ENCODE results near the gene ANXA2R. TPM values are rescaled to one million over a fixed set of nuclear protein-coding genes. Genes with fewer than 3 reads are reported as not detected.

Gene ANXA2R
- total and polyA plus RNA-seq, 2 of the 4 experiments (the other 2 are of a cell fraction): 1.3 to 3.6 TPM

GRCh38 chr5:43085453-43085852 lies 45.3 kb upstream of the ANXA2R start:
- in situ Hi-C loops (cut with MboI; ENCODE audit: low sequenced_read_pairs): no loop called here

More at GRCh38 chr5:43085453-43085852, 45.3 kb upstream of the ANXA2R start:
- Histone ChIP-seq H3K79me1 (ENCODE audit: low read depth in 1 of 2, low read length in 2 of 2) (peaks cover 4% of the 10 kb centered on the region in 2 experiments; a peak in 2 of 4 replicates), H3K4ac (ENCODE audit: low read depth, low read length) (no peak overlapping the region), H2AFZ (replicated peaks; ENCODE audit: low read length, poor library complexity) (no peak overlapping the region), H3K4me1 (ENCODE audit: control insufficient read depth, insufficient read depth, low read length) (no peaks in the 10 kb centered on the region), H2AK5ac (ENCODE audit: low read depth, low read length) (no peak overlapping the region), H2BK5ac (ENCODE audit: low read depth, low read length, poor library complexity, severe bottlenecking) (no peak overlapping the region), H3K14ac (replicated peaks; ENCODE audit: low read depth, low read length) (no peak overlapping the region), H3K56ac (ENCODE audit: extremely low read depth, insufficient read depth, low read length) (no peak overlapping the region), H3K27me3 (ENCODE audit: control insufficient read depth, insufficient read depth, low read length) (no peaks in the 10 kb centered on the region), H2BK15ac (ENCODE audit: low read depth, low read length) (no peak overlapping the region), H4K91ac (ENCODE audit: insufficient read depth, low read depth, low read length) (no peak overlapping the region), H3K27ac (ENCODE audit: insufficient read depth, low read length) (no peak overlapping the region), H4K20me1 (ENCODE audit: insufficient read depth, low read length) (no peaks in the 10 kb centered on the region), H3K18ac (ENCODE audit: low read depth, low read length) (no peak overlapping the region), H3K9ac (ENCODE audit: low read depth, low read length) (no peak overlapping the region), H3K9me3 (ENCODE audit: control insufficient read depth, insufficient read depth, low read length) (no peaks in the 10 kb centered on the region), H3K4me3 (ENCODE audit: insufficient read depth, low read depth, low read length) (no peak overlapping the region), H3K23ac (ENCODE audit: low read depth, low read length) (no peak overlapping the region), H4K8ac (ENCODE audit: low read depth in 2 of 2, low read length in 2 of 2) (no peak overlapping the region), H3K4me2 (ENCODE audit: low read depth, low read length) (no peak overlapping the region), H4K5ac (ENCODE audit: low read depth, low read length) (no peak overlapping the region), H2BK20ac (ENCODE audit: low read depth, low read length) (no peak overlapping the region), H2BK120ac (ENCODE audit: low read depth, low read length) (no peak overlapping the region), H3K9me1 (ENCODE audit: insufficient read depth, low read length) (no peaks in the 10 kb centered on the region), H3K36me3 (ENCODE audit: control insufficient read depth, insufficient read depth, low read length) (no peaks in the 10 kb centered on the region), H2AK9ac (replicated peaks; ENCODE audit: low read depth, low read length, poor library complexity) (no peak overlapping the region)
- dilution Hi-C loops (cut with HindIII; ENCODE audit: low sequenced_read_pairs, unreplicated experiment): no loop called here
- intact Hi-C loops (cut with micrococcal nuclease): no loop called here
- CTCF ChIA-PET: no interaction called here
- POLR2A ChIA-PET (ENCODE audit: unreplicated experiment): no interaction called here
- no peak for ATAC-seq (ENCODE audit: low read depth)
- no peak for DNase-seq
- no TSS peak for BruUV-seq (replicated peaks)
- WGBS, 2 experiments (ENCODE audit: extremely low coverage in 2 of 2, insufficient read length in 1 of 2): no CpG with 5 or more reads among the region's 5 CpGs
- TF ChIP-seq RAD21 (IDR thresholded peaks at IDR 0.05; ENCODE audit: low read length) (no peak), RCOR1 (IDR thresholded peaks at IDR 0.05; ENCODE audit: insufficient replicate concordance, low read length) (no peak), USF2 (IDR thresholded peaks at IDR 0.05; ENCODE audit: low read depth, low read length) (no peak), MAFK (IDR thresholded peaks at IDR 0.05; ENCODE audit: low read depth, low read length) (no peak), BHLHE40 (IDR thresholded peaks at IDR 0.05; ENCODE audit: low read depth, low read length) (no peak), MXI1 (IDR thresholded peaks at IDR 0.05; ENCODE audit: borderline replicate concordance, low read depth, low read length) (no peak), FOS (IDR thresholded peaks at IDR 0.05; ENCODE audit: low read depth, low read length) (no peak), RFX5 (IDR thresholded peaks at IDR 0.05; ENCODE audit: low read depth, low read length) (no peak), CHD1 (IDR thresholded peaks at IDR 0.05; ENCODE audit: low read depth, low read length) (no peak), NFE2L2 (IDR thresholded peaks at IDR 0.05; ENCODE audit: low read depth, low read length) (no peak), SMC3 (IDR thresholded peaks at IDR 0.05; ENCODE audit: low read depth, low read length) (no peak), MAZ (IDR thresholded peaks at IDR 0.05; ENCODE audit: borderline replicate concordance, low read depth, low read length) (no peak), CTCF (conservative IDR thresholded peaks at IDR 0.05; ENCODE audit: low read depth, low read length) (no peak), ELK1 (IDR thresholded peaks at IDR 0.05; ENCODE audit: borderline replicate concordance, low read depth, low read length) (no peak)
